ENCODE data around the gene MAPKAP1.

Gene MAPKAP1

GRCh38 chr9:125442452-125442851 lies 264.6 kb downstream of the MAPKAP1 start:
- no peak for DNase-seq

DNA sequence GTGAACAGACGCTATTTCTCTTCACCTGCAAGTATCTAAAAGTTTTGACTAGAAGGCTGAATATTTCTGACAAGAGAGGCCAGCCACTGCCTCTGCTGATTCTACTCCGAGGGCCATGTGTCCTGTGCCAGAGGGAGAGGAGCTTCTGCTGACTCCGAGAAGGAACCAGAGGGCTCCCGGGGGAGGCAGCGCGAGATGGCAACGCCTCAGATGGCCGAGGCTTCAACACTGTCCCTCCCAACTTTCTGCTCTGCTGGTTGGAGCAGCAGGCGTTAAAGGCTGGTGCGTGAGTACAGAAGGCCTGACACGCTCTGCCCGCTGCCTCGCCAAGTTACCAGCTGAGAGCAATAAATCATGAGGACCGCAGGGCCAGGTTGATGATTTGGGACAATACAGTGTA lies 266.6 kb downstream of the MAPKAP1 start:
- DNase-seq: peak in 1 of 2 experiments; percentile 12

- no peak for DNase-seq
Observed at GRCh38 chr9:125439434-125440272, 267.4 kb downstream of the MAPKAP1 start.

GRCh38 chr9:125438506-125439433 lies 268.2 kb downstream of the MAPKAP1 start:
- no peak for DNase-seq

DNA sequence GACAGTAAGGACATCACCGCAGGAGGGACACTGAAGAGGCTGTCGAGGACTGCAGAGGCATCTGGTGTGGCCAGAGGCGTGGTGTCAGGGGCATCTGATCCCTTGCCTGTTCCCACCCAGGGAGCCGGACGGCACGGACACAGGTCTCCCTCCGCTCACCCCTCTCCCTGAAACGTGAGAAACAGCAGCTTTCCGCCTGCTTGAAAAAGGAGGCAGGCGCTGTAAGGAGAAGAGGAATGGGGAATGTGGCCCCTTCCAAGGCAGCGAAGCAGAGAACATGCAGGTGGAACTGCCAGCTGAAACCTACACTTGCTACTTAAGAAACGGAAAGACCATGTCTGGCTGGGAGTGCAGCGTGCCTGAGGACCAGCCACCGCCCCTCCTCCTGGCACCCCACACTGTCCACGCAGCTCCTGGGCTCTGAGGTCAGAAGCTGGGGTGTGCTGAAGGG lies 269.2 kb downstream of the MAPKAP1 start:
- no peak for DNase-seq

DNA sequence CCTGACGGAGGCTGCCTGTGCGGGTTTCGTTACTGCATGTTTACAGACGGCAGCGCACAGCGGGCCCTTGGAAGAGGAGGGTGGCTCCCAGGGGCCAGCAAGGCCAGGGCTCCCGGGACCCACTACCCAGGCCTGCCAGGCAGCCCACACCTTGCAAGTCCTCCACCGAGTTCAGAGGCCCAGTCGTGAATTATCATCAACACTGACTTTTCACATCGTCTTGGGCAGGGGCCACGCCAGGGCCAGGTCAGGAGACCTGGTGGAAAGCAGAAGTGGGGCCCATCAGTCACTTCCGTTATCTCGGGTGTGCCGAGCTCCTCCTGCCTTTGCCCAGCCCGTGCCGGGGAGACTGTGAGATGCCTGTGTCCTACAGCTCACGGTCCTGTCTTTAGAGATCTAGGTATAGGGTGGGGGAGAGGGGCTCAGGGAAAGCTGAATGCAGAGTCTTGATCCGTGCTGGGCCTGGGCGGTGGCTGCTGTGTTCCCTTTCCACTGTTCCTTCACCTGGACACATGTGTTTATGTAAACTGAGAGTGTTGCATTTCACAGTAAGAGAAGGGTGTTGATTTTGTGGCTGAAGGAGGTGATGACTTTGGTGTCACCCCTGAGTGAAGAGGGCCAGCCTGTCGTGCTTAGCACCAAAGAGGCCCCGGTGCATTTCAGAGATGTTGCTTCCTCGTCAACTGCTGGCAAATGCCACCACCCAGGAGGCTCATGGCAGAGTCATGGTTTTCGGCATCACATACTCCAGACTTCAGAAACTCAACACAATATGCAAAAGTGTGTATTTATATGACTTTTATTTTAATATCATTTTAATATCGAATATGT lies 270.2 kb downstream of the MAPKAP1 start:
- no peak for DNase-seq

DNA sequence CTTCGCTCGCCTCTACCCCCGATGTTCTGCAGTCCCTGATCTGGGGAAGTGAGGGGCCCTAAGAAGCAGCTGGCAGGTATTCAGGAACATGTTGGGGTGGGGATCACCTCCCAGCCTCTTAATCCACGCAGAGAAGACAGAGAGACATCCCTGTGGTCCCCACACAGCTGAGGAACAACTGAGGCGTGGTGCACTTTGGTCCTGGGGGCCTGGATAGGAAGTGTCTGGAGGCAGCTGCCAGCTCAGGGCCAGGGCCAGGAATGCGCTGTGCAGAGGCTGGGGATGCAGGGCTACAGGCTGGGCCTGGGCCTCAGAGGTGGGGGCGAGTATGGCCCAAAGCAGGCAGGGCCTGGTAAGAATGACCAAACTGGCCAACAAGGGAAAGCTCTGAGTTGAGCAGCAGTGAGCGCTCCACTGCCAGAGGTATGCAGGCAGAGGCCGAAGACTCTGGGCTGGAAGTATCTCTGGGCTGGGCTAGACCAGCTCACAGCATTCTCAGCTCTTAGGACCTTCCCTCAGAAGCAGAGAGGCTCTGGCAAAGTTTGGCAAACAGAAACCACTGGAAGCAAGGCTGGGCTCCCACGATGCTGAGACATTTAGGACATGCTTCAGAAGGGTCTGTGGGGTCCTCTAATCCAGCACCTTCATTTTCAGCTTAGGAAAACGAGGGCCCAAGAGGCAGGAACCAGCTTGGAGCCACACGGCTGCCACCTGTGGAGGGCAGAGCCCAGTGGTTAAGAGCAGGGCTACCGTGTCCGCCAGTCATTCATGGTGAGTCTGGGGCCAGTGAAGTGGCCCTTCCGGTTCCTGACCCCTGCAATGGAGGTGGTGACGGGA lies 271.0 kb downstream of the MAPKAP1 start:
- DNase-seq: no peak

DNA sequence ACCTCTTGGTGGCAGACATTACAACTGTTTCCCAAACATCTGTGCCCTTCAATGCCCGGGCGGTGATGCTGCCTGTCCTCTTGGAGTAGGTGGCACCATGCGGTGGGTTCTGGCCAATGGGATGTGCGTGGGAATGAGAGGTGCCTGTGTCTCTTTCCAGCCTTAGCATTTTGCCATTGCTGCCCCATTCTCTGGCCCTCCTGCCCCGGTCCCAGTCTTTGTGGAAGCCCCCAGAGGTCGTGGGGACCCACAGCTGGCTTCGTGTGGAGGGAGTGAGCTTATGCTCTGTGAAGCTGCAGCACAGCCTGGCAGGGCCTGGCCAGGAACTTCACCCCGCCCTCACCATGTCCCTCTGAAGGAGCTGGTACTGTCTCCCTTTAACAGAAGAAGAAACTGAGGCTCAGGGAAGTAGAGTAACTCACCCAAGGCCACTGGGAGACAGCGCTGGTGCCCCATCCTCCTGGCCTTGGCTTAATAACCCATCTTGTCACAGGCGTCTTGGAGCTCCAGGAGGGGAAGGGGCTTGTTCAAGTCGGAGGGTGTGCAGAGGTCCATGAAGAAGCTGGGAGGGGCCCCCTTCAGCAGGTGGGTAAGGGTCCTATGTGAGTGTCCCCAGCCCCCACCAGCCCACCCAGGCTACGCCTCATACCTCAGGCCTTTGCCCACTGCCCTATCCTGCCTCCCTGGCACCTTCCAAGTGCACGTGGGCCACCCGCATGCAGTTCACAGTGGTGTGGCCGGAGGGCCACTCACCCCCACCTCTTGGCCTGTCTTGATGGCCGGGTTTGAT lies 271.8 kb downstream of the MAPKAP1 start:
- no peak for DNase-seq

DNA sequence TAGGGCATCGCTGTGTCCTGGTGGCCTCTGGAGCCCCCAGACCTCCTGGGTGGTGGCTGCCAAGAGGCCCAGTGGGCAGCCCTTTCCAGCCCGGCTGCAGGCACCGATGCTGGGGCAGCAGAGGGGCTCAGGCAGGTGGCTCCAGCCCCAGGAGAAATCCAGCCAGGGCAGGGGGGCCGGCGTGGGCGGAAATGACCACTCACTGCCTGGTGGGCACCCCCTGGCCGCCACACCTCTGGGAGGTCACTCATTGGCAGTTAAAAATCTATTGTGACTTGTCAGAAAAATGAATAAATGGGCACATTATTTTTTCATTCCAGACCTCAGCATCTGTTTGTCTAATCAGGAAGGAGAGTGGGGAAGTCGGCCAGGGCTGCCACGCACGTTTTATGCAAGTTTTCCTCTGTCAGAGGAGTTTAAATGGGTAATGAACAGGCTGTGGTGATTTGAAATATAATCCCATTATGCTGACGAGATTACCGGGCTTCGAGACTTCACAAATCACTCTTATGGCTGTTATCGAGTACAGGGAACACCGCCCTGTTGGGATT lies 273.5 kb downstream of the MAPKAP1 start:
- no peak for DNase-seq

DNA sequence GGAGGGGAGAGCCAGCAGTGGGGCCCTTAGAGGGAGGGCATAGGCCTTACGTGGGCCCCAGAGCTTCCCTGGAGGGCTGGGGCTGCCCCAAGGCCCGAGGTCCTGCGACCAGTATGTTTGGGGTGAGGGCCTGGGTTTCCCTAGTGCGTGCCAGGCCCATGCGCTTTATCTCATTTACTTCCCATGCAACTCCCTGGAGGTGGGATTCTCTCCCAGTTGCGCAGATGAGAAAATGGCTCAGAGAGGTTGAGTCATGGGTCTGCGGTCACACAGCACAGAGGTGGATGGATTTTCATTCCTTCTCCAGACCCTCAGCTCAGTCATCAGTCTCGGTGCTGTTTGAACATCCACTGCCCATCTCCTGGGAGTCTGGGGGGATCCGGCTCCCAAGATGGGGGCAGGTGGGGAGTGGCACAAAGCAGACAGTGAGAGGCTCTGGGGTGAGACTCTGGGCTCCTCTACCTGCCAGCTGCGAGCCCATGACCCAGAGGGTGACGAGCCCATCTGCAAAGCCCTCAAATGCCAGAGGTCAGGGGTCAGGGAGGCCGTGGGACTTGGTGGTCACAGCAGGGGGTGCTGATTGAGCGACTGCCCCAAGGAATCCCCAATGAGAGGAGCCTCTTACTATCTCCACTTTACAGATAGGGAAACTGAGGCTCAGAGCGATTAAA lies 274.2 kb downstream of the MAPKAP1 start:
- no peak for DNase-seq

DNA sequence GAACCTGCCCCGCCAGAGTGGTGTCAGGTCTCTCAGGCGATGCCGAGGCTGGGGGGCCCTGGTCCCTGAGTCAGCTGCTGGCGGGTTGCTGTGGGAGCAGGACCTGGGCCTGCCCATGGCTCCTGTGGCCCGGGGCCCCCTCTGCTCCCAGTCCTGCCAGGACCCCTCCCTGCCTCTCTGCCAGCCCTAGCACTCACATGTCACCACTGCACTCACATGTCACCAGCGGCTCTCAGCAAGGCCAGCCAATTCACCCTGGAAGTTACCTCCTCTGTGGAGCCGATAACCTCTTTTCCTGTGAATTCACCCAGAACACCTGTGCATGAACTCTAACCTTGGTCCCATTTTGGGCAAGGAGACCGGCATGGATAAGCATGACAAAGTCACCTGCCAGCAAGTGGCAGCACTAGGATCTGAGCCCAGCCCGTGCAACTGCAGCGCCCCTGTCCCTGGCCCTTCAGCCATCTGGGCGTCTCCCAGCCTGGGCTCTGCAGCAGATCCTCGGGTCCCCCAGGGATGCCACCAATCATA lies 275.2 kb downstream of the MAPKAP1 start:
- DNase-seq: no peak

DNA sequence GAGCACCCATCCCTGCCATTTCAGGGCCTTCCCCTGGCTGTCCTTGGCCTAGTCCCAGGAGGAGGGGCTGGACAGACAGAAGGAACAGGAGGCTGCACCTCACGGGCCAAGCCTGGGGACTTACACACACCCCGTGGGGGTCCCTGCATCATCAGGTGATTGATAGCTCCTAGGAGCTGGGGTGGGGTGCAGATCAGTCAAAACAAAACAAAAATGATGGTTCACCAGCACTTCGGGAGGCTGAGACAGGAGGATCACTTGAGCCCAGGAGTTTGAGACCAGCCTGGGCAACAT lies 276.0 kb downstream of the MAPKAP1 start:
- DNase-seq: no peak

DNA sequence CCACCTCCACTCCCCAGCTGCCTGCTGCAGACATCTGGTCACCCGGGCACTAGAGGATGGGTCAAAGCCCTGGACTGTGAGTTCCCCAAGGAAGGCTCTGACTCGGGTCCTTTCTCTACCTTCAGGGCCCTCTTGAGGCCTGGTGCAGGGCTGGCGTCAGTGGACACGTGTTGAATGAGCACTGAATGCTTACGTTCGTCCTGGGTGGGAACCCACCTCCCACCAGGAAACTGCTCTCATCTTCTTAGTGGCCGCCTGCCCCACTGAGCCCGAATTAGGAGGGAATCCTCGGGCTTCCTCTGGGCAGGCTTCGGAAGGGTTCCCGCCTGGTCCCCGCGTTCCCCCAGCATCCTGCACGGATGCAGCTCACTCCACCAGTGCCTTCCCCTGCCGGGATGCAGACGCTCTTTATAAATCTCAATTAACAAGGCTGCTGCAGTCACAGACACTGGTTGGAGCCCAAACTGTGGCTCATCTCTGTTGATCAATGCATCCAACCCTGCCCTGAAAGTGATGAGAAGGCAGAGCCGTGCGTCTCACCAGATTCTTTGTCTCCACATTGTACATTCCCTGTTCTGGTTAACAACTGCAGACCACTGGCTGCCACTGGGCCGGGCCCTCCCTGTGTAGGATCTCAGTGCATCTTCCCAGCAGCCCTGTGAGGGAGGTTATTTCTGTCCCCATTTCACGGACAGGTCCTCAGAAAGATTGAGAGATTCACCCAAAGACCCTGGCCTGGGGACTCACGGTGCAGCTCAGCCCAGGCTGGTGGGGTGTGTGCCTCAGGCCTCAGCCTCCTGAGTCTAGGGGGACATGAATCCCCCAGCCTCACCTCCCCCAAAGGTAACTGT lies 276.6 kb downstream of the MAPKAP1 start:
- no peak for DNase-seq

DNA sequence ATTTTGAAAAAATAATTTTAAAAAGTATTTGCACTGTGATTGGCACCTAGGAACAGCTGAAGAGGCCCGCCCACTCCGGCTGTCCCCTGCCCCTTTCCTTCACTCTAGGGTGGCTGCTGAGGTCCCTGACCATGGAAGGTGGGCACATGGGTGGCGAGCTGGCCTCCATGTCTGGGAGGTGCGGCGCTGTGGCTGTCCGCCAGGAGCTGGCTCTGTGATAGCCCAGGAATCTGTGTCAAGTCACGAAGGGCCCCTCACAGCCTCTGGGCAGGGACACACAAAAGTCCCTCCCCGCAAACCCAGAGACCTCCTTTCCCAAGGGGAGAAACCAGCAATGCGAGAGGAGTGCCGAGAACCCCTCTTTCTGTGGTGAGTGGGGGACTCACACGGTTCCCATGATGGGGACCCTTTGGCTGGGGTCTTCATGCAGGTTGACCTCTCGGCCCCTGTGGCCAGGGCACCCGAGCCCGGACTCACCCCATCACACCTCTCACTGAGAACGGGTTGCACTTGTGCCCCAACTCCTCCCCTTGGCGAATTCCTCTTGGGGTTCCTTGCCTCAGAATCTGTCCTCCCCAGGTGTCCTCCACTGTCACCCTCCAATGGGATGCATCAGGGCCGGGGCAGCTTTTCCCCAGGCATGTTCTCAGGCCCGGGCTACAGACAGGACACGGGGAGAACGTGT lies 277.4 kb downstream of the MAPKAP1 start:
- no peak for DNase-seq

- no peak for DNase-seq
Observed at GRCh38 chr9:125428902-125429467, 278.0 kb downstream of the MAPKAP1 start.

GRCh38 chr9:125428060-125428901 lies 278.7 kb downstream of the MAPKAP1 start:
- DNase-seq: no peak

DNA sequence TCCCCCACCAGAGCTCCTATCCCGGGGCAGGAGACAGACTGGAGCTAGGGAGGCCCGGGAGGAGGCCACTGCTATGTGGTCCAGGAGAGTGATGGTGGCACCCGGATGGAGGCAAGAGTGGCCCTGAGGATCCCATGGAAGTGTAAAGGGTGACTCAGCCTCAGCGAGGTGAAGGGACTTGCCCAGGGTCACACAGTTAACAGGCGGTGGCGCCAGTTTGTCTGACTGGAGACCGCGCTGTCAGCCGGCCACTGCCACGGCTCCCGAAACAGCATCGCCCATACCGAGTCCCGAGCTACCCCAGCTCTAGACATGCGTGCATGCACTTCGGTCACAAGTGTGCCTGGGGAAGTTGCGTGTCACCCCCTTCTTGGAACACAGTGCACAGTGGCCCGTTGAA lies 279.5 kb downstream of the MAPKAP1 start:
- no peak for DNase-seq
